GM12865 (cell line): ENCODE measurements around the gene APP.
A peak's percentile ranks its signal among the peaks of the same experiment; 100 is the strongest.

Experiments used
- DNase-seq: peaks from one replicate; pipeline ENCODE4 v3.0.0; 2010; ENCODE audit warnings: low read depth
- H3K4me3 ChIP-seq: 2 replicates; pipeline ENCODE4 v1.5.1; 2011; ENCODE audit warnings: mild to moderate bottlenecking, low read depth, low read length, control low read depth
- TF ChIP-seq, protein P1 (sequence below): IDR thresholded peaks from 2 replicates; pipeline ENCODE4 v1.5.1; 2011; ENCODE audit warnings: low read length, control low read depth, low read depth, inconsistent platforms; ENCODE audit not compliant: insufficient read depth; ENCODE audit errors: missing control alignments

APP gene

DNA sequence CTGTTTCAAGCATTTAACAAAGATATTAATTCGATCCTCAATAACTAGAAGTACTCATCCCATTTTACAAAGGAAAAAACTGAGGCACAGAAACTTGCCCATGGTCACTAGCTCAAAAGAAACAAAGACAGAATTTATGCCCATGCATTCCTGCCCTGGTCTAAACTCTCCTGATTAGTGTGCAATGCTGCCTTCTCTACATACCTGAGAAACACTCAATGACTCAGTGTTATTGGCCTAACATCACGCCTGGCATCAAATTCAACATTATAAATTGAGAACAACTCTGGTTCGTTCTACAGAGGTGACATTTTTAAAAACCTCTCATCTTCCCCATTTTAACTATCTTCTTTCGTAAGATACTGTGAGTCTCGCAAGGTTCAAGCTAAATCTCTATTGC is 5.2 kb downstream of the APP start:
- no peak for DNase-seq
- TF ChIP-seq, protein P1, sequence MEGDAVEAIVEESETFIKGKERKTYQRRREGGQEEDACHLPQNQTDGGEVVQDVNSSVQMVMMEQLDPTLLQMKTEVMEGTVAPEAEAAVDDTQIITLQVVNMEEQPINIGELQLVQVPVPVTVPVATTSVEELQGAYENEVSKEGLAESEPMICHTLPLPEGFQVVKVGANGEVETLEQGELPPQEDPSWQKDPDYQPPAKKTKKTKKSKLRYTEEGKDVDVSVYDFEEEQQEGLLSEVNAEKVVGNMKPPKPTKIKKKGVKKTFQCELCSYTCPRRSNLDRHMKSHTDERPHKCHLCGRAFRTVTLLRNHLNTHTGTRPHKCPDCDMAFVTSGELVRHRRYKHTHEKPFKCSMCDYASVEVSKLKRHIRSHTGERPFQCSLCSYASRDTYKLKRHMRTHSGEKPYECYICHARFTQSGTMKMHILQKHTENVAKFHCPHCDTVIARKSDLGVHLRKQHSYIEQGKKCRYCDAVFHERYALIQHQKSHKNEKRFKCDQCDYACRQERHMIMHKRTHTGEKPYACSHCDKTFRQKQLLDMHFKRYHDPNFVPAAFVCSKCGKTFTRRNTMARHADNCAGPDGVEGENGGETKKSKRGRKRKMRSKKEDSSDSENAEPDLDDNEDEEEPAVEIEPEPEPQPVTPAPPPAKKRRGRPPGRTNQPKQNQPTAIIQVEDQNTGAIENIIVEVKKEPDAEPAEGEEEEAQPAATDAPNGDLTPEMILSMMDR: no peak

DNA sequence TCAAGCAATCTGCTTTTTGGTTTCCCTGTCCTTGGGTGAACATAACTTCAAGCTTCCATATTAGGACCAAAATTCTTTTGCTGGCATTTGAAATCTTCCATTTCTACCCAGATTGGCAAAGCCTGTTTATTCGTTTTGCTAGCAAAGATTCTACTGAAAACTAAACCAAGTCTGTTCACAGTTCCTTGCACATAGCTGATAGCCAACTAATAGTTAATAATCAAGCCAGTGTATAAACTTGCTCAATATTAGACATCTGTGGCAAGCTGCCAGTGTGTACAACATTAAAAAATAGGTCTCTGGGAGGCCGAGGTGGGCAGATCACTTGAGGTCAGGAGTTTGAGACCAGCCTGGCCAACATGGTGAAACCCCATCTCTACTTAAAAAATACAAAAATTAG is 6.3 kb downstream of the APP start:
- H3K4me3 ChIP-seq: no peak overlapping the region
- DNase-seq: no peak
- TF ChIP-seq, protein P1: no peak

More for the DNA sequence above, 5.2 kb downstream of the APP start:
- H3K4me3 ChIP-seq: no peak overlapping the region

DNA sequence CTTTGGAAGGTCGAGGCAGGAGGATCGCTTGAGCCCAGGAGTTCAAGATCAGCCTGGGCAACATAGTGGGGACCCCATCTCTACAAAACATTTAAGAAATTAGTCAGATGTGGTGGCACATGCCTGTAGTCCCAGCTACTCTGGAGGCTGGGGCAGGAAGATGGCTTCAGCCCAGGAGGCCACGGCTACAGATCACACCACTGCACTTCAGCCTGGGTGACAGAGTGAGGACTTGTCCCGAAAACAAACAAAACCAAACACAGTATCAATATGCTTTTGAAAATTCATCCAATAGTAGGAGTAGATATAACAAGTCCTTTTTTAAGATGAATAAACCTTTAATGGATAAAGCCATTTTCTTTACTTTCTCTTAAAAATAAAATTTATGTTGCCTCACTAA is 8.5 kb downstream of the APP start:
- DNase-seq: no peak
- no peak overlapping the region for H3K4me3 ChIP-seq
- TF ChIP-seq, protein P1: no peak

DNA sequence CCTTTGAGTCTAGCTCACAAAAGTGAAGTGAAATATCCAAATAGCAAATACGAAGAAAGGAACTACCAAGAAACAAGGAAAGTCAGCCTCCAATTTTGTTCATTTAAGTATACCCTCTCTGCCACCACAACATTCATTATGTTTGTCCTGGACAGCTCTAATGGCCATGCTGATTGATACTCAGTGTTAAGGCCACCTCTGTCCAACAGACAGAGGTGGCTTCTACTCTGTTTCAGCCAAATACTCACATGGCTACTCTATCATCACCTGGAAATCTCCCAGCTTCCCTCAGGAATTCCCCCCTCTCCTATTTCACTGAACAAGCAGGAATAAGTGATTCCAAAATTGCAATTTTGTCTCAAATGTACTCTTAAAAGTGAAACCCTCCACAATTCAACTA is 10.7 kb downstream of the APP start:
- H3K4me3 ChIP-seq: no peak overlapping the region
- TF ChIP-seq, protein P1: no peak
- DNase-seq: no peak

DNA sequence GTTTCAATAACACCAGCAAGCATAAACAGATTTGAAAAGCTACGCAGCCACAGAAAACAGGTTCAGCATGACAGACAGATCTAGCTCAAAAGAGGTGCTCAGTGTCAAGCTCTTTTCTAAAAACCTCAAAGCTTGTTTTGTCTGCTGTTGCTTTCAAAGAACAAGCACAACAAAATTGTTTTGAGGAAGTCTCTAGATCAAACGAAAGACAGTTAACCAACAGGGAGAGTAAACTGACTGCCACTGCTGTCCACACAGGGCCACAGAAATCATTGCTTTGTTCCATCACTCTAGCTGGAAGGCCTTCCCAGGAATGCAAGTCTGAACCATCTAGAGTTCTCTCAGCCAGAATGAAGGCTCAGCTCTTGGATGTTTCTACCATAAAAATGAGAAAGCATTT is 12.8 kb downstream of the APP start:
- peak; percentile 12 for DNase-seq
- no peak overlapping the region for H3K4me3 ChIP-seq
- TF ChIP-seq, protein P1: no peak

DNA sequence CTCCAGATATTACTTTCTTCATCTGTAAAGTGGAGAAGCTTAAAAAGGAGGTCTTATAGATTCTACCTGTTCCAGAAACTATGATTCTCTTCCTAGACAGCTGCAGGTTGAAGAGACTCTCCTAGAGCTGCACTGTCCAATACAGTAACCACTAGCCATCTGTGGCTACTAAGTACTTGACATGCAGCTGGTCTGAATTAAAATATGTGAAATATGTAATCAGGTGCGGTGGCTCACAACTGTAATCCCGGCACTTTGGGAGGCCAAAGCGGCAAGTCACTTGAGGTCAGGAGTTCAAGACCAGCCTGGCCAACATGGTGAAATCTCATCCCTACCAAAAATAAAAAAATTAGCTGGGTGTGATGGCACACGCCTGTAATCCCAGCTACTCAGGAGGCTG is 15.8 kb downstream of the APP start:
- H3K4me3 ChIP-seq: no peak overlapping the region
- TF ChIP-seq, protein P1: no peak
- DNase-seq: no peak

DNA sequence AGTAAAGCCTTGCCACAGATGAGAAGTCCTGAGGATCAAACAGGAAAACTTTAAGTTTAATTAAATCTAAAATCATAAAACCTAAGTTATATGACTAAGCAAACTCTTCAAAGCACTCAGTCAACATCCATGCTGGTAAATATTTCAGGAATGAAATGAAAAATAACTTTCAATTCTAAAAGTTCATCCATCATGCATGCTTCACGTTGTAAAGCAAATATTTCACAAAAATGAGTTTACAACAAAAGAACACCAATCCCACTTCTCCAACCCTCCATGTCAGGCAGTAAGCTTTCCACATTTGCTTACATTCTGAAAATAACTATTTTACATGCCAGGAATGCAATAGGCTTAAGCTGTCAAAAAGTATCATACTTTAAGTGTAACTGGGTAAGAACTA is 16.8 kb downstream of the APP start:
- no peak overlapping the region for H3K4me3 ChIP-seq
- no peak for DNase-seq
- TF ChIP-seq, protein P1: no peak
